Measurements from ENCODE around the gene PLA2G2D. TPM values are rescaled to one million over a fixed set of nuclear protein-coding genes. Genes with fewer than 3 reads are reported as not detected.

The PLA2G2D gene
- total RNA-seq, 1 experiment from 2014 or later, result not detected

DNA sequence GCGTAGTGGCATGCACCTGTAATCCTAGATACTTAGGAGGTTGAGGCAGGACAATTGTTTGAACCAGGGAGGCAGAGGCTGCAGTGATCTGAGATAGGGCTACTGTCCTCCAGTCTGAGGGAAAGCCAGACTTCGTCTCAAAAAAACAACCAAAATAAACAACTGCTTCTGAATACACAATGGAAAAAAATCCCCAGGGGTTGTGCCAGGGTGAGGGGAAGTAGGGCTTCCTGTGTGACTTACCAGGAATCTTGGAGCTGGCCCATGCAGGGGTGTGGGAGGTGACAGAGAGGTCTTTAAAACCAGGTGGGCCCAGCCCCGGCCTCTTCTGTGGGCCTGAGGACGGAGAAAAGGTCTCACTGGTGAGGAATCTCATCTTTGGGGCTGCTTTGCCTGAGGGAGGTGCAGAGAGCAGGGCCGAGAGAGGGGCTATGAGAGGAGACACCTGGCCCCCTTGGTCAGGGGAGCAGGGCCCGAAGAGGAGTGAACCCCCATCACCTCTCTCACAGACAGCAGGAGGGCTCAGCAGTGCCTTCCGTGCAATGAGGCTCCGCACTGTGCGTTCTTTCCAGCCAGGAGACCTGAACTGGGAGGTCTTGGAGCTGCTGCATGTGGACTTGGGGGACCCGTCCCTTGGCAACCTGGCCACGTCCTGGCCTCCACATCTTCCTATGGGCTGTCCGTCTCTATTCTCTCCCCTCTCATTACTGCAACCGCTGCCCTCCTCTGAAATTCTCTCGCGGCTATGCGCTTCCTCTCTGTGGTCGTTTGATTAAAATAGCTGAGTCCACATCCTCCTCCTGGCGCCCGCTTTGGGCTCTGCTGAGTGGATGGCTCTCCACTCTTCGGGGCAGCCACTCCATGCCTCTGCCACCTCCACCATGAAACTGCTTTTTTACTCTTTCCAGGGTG is 38.6 kb downstream of the PLA2G2D start:
- BruUV-seq (replicated peaks), result no TSS peak
- no peak for DNase-seq (ENCODE audit: unreplicated experiment)
- H3K36me3 Mint-ChIP-seq (ENCODE audit: insufficient read depth, unreplicated experiment), result no peaks in the 10 kb centered on the region
- POLR2A ChIA-PET, result interaction anchor here (0.6 kb wide), 1 partner anchor 37 kb away, joined by 4 read pairs; no protein-coding TSS in a partner anchor
- TF ChIP-seq CTCF (IDR thresholded peaks at IDR 0.05; ENCODE audit: unreplicated experiment), result no peak
- no peak overlapping the region for H3K4me3 Mint-ChIP-seq (ENCODE audit: unreplicated experiment)
- H3K4me1 Mint-ChIP-seq (ENCODE audit: insufficient read depth, unreplicated experiment), result no peaks in the 10 kb centered on the region
- CTCF ChIA-PET, result no interaction called here
- H3K9me3 Mint-ChIP-seq (ENCODE audit: unreplicated experiment), result no peaks in the 10 kb centered on the region
- peaks cover 19% of the 10 kb centered on the region for H3K27me3 Mint-ChIP-seq (ENCODE audit: insufficient read depth, unreplicated experiment)
- no peak overlapping the region for H3K27ac Mint-ChIP-seq (ENCODE audit: low read depth, unreplicated experiment)
- intact Hi-C loops (cut with micrococcal nuclease), result no loop called here

DNA sequence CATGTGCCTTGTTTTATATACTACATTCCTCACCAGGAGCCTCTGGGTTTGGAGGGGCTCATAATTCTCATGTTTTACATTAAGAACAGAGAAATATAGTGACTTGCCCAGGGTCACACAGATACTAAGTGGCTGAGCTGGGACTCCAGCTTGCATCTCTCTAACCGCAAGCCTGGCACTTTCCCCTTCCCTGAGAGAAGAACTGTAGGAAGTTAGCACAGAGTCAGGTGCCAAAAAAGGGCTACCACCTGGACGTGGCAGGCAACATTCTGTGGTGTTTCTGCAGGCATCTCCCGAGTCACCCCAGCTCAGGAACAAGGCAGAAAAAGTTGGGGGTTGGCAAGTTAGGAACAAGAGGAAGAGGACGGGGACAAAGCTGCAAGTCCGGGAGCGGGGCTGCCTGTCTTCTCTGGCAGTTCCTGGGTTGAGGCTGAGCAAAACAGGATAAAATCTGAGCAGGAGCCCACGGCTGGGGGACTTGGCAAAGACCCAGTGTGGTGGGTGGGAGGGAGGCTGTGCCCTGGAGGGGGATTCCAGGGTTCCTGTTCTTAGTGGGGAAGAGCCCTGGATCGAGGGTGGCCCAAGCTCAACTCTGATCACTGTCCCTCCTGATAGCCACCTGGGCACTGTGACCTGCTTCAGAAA is 39.6 kb downstream of the PLA2G2D start:
- H3K4me1 Mint-ChIP-seq (ENCODE audit: insufficient read depth, unreplicated experiment), result no peaks in the 10 kb centered on the region
- intact Hi-C loops (cut with micrococcal nuclease), result no loop called here
- no peak for DNase-seq (ENCODE audit: unreplicated experiment)
- ChIA-PET CTCF (interaction anchor here (0.8 to 1.1 kb wide), 2 partner anchors 162 to 516 kb away, joined by 4 to 5 read pairs; no protein-coding TSS in a partner anchor), POLR2A (no interaction called here)
- peaks cover 19% of the 10 kb centered on the region for H3K27me3 Mint-ChIP-seq (ENCODE audit: insufficient read depth, unreplicated experiment)
- no peaks in the 10 kb centered on the region for H3K9me3 Mint-ChIP-seq (ENCODE audit: unreplicated experiment)
- H3K36me3 Mint-ChIP-seq (ENCODE audit: insufficient read depth, unreplicated experiment), result no peaks in the 10 kb centered on the region
- no TSS peak for BruUV-seq (replicated peaks)
- H3K27ac Mint-ChIP-seq (ENCODE audit: low read depth, unreplicated experiment), result no peak overlapping the region
- H3K4me3 Mint-ChIP-seq (ENCODE audit: unreplicated experiment), result no peak overlapping the region
- TF ChIP-seq CTCF (IDR thresholded peaks at IDR 0.05; ENCODE audit: unreplicated experiment), result no peak

- Mint-ChIP-seq H3K27me3 (ENCODE audit: insufficient read depth, unreplicated experiment) (peaks cover 19% of the 10 kb centered on the region), H3K27ac (ENCODE audit: low read depth, unreplicated experiment) (no peak overlapping the region), H3K9me3 (ENCODE audit: unreplicated experiment) (no peaks in the 10 kb centered on the region), H3K36me3 (ENCODE audit: insufficient read depth, unreplicated experiment) (no peaks in the 10 kb centered on the region), H3K4me1 (ENCODE audit: insufficient read depth, unreplicated experiment) (no peaks in the 10 kb centered on the region), H3K4me3 (ENCODE audit: unreplicated experiment) (no peak overlapping the region)
- intact Hi-C loops (cut with micrococcal nuclease), result no loop called here
- no TSS peak for BruUV-seq (replicated peaks)
- no peak for DNase-seq (ENCODE audit: unreplicated experiment)
- CTCF ChIA-PET, result no interaction called here
- POLR2A ChIA-PET, result no interaction called here
- TF ChIP-seq CTCF (IDR thresholded peaks at IDR 0.05; ENCODE audit: unreplicated experiment), result no peak
Measured at GRCh38 chr1:20078711-20079110, 40.6 kb downstream of the PLA2G2D start.

GRCh38 chr1:20078171-20078651 is 41.1 kb downstream of the PLA2G2D start:
- Mint-ChIP-seq H3K27me3 (ENCODE audit: insufficient read depth, unreplicated experiment) (peaks cover 19% of the 10 kb centered on the region), H3K4me1 (ENCODE audit: insufficient read depth, unreplicated experiment) (no peaks in the 10 kb centered on the region), H3K36me3 (ENCODE audit: insufficient read depth, unreplicated experiment) (no peaks in the 10 kb centered on the region), H3K27ac (ENCODE audit: low read depth, unreplicated experiment) (no peak overlapping the region), H3K4me3 (ENCODE audit: unreplicated experiment) (no peak overlapping the region), H3K9me3 (ENCODE audit: unreplicated experiment) (no peaks in the 10 kb centered on the region)
- no peak for DNase-seq (ENCODE audit: unreplicated experiment)
- intact Hi-C loops (cut with micrococcal nuclease), result no loop called here
- ChIA-PET CTCF (no interaction called here), POLR2A (no interaction called here)
- BruUV-seq (replicated peaks), result no TSS peak
- TF ChIP-seq CTCF (IDR thresholded peaks at IDR 0.05; ENCODE audit: unreplicated experiment), result no peak

Data from MCF 10A (cell line).